Panc1 (cell line): ENCODE data around the gene PPP2R1B. TPM values are rescaled to one million over a fixed set of nuclear protein-coding genes. Genes with fewer than 3 reads are reported as not detected.

Experiments used
- ATAC-seq: fragments of 200-7000 bp; cut with Tn5 transposase; 2 replicates; pipeline ENCODE4 v1.9.1; 2020; ENCODE audit warnings: mild to moderate bottlenecking, moderate library complexity
- BruUV-seq: library from RNA; stranded (reverse); fragments of 400-500 nt; replicated peaks from 2 replicates; lab custom pipeline; 2021; lab: Mats Ljungman, UMichigan
- CTCF ChIA-PET: fragments of 300-600 bp; sonication (Branson Sonifier 250); formaldehyde crosslinking; loops from one replicate; lab custom pipeline; 2022; ENCODE audit warnings: antibody characterized with exemption; lab: Charles Lee
- POLR2A ChIA-PET: fragments of 300-600 bp; sonication (Branson Sonifier 250); formaldehyde crosslinking; loops from one replicate; lab custom pipeline; 2022; ENCODE audit warnings: antibody characterized with exemption; lab: Charles Lee
- DNase-seq: peaks from one replicate; pipeline ENCODE4 v3.0.0-alpha.2; 2010; ENCODE audit warnings: low read depth, low spot score
- H3K27ac ChIP-seq: 2 replicates; pipeline ENCODE4 v1.5.1; 2011; ENCODE audit warnings: mild to moderate bottlenecking, low read length, inconsistent platforms
- H3K27me3 ChIP-seq: fragments of 200-500 bp; sonication (Bioruptor generic); 2 replicates; pipeline ENCODE4 v1.6.0; 2014; ENCODE audit warnings: low read length, inconsistent platforms; ENCODE audit not compliant: control insufficient read depth, insufficient read depth
- H3K36me3 ChIP-seq: fragments of 200-500 bp; sonication (Bioruptor generic); 2 replicates; pipeline ENCODE4 v1.5.1; 2014; ENCODE audit warnings: inconsistent platforms, mild to moderate bottlenecking, low read length, moderate library complexity; ENCODE audit not compliant: control insufficient read depth, insufficient read depth
- H3K4me1 ChIP-seq: 2 replicates; pipeline ENCODE4 v1.5.1; 2011; ENCODE audit warnings: inconsistent platforms, mild to moderate bottlenecking, low read length, moderate library complexity; ENCODE audit not compliant: control insufficient read depth, insufficient read depth
- H3K4me3 ChIP-seq, 2 experiments: 2 replicates each; pipeline ENCODE4 v1.5.1; 2011 to 2012; ENCODE audit warnings: low read depth in 2 of 2, low read length in 2 of 2, mild to moderate bottlenecking in 2 of 2, inconsistent platforms in 1 of 2, moderate library complexity in 1 of 2
- H3K9me3 ChIP-seq: fragments of 200-500 bp; sonication (Bioruptor generic); 2 replicates; pipeline ENCODE4 v1.5.1; 2014; ENCODE audit warnings: low read depth, mild to moderate bottlenecking, inconsistent platforms, low read length, moderate library complexity; ENCODE audit not compliant: control insufficient read depth, insufficient read depth
- POLR2AphosphoS5 ChIP-seq: IDR thresholded peaks from 2 replicates; pipeline ENCODE4 v1.6.1; 2012; ENCODE audit warnings: mild to moderate bottlenecking, low read depth, low read length, moderate library complexity
- SIN3A ChIP-seq: IDR thresholded peaks from 2 replicates; pipeline ENCODE4 v1.6.1; 2012; ENCODE audit warnings: low read depth, mild to moderate bottlenecking, low read length, moderate library complexity, borderline replicate concordance; ENCODE audit not compliant: insufficient read depth
- TCF7L2 ChIP-seq: IDR thresholded peaks from 2 replicates; pipeline ENCODE4 v1.6.1; 2011; ENCODE audit warnings: mild to moderate bottlenecking, low read depth, low read length, inconsistent platforms
- in situ Hi-C: cut with HindIII; loops from 2 replicates; pipeline ENCODE4 v1.10.0; 2016; ENCODE audit warnings: low sequenced_read_pairs, low pct_unique_long_range_greater_than_20kb
- intact Hi-C: fragments of 100-400 bp; cut with micrococcal nuclease; formaldehyde crosslinking; loops from one replicate; pipeline ENCODE4 v1.10.0; 2022; ENCODE audit not compliant: unreplicated experiment
- total RNA-seq: library from RNA; stranded (reverse); gene quantifications from one replicate; pipeline ENCODE4 v1.2.1, GENCODE V29; 2021; ENCODE audit not compliant: unreplicated experiment
- TF ChIP-seq, protein P1 (sequence below): fragments of 450-650 bp; IDR thresholded peaks from 2 replicates; pipeline ENCODE4 v1.5.1; 2017; ENCODE audit warnings: mild to moderate bottlenecking
- TF ChIP-seq, protein P2 (sequence below), 2 experiments: IDR thresholded peaks; 2 replicates each; pipeline ENCODE4 v1.6.1; 2011 to 2012; ENCODE audit warnings: low read depth in 2 of 2, control low read depth in 1 of 2, low read length in 1 of 2, mild to moderate bottlenecking in 1 of 2, moderate library complexity in 1 of 2; ENCODE audit not compliant: insufficient read depth in 1 of 2

PPP2R1B gene
- total RNA-seq, 1 experiment from 2014 or later: 57.7 TPM

GRCh38 chr11:111788051-111788450 is 21.9 kb upstream of the PPP2R1B start:
- H3K27ac ChIP-seq: no peak overlapping the region
- TF ChIP-seq, protein P1, sequence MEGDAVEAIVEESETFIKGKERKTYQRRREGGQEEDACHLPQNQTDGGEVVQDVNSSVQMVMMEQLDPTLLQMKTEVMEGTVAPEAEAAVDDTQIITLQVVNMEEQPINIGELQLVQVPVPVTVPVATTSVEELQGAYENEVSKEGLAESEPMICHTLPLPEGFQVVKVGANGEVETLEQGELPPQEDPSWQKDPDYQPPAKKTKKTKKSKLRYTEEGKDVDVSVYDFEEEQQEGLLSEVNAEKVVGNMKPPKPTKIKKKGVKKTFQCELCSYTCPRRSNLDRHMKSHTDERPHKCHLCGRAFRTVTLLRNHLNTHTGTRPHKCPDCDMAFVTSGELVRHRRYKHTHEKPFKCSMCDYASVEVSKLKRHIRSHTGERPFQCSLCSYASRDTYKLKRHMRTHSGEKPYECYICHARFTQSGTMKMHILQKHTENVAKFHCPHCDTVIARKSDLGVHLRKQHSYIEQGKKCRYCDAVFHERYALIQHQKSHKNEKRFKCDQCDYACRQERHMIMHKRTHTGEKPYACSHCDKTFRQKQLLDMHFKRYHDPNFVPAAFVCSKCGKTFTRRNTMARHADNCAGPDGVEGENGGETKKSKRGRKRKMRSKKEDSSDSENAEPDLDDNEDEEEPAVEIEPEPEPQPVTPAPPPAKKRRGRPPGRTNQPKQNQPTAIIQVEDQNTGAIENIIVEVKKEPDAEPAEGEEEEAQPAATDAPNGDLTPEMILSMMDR: no peak
- TF ChIP-seq SIN3A (no peak), TCF7L2 (no peak), POLR2AphosphoS5 (no peak)
- TF ChIP-seq, protein P2, sequence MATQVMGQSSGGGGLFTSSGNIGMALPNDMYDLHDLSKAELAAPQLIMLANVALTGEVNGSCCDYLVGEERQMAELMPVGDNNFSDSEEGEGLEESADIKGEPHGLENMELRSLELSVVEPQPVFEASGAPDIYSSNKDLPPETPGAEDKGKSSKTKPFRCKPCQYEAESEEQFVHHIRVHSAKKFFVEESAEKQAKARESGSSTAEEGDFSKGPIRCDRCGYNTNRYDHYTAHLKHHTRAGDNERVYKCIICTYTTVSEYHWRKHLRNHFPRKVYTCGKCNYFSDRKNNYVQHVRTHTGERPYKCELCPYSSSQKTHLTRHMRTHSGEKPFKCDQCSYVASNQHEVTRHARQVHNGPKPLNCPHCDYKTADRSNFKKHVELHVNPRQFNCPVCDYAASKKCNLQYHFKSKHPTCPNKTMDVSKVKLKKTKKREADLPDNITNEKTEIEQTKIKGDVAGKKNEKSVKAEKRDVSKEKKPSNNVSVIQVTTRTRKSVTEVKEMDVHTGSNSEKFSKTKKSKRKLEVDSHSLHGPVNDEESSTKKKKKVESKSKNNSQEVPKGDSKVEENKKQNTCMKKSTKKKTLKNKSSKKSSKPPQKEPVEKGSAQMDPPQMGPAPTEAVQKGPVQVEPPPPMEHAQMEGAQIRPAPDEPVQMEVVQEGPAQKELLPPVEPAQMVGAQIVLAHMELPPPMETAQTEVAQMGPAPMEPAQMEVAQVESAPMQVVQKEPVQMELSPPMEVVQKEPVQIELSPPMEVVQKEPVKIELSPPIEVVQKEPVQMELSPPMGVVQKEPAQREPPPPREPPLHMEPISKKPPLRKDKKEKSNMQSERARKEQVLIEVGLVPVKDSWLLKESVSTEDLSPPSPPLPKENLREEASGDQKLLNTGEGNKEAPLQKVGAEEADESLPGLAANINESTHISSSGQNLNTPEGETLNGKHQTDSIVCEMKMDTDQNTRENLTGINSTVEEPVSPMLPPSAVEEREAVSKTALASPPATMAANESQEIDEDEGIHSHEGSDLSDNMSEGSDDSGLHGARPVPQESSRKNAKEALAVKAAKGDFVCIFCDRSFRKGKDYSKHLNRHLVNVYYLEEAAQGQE (IDR thresholded peaks at IDR 0.05; ENCODE audit: insufficient read depth in 1 of 2, low read depth in 2 of 2, low read length in 1 of 2): no peak
- BruUV-seq: no TSS peak
- peaks cover 2% of the 10 kb centered on the region; the same call in 1 of the 2 replicates for H3K36me3 ChIP-seq
- intact Hi-C loops: no loop called here
- no peaks in the 10 kb centered on the region for H3K27me3 ChIP-seq
- ChIA-PET CTCF (no interaction called here), POLR2A (no interaction called here)
- DNase-seq: no peak
- no peaks in the 10 kb centered on the region for H3K4me1 ChIP-seq
- ATAC-seq: no peak
- H3K4me3 ChIP-seq: no peak overlapping the region
- H3K9me3 ChIP-seq: no peaks in the 10 kb centered on the region
- in situ Hi-C loops: no loop called here

DNA sequence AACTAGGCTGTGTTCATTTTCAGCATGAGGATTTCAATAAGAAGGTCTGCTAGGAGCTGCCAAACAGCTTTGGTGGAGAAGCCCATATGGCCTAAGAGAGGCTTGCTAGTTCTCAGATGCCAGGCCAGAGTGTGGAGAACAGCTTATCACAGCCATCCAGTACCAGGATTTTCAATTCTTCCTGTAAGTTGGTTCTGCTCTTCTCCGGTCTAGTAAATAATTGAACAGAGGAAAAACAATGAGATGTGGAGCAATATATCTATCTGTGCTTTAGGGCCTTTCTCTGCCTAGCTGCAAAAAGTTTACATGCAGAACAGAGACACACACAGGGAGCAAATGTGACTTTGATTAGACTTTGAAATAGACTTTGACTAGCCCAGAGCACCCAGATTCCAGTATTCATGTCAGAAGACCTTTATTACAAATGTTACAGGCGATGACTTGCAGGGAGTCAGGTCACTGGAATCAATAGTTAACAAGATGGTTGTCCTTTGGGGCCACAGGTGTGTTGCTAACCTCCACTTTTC is 19.8 kb upstream of the PPP2R1B start:
- no peaks in the 10 kb centered on the region for H3K9me3 ChIP-seq
- peaks cover 2% of the 10 kb centered on the region; the same call in 1 of the 2 replicates for H3K36me3 ChIP-seq
- in situ Hi-C loops: no loop called here
- ChIA-PET CTCF (interaction anchor here (0.6 kb wide), 1 partner anchor 30 kb away, joined by 8 read pairs; no protein-coding TSS in a partner anchor), POLR2A (no interaction called here)
- no peaks in the 10 kb centered on the region for H3K4me1 ChIP-seq
- no peak for DNase-seq
- H3K27ac ChIP-seq: no peak overlapping the region
- H3K4me3 ChIP-seq: no peak overlapping the region
- no peaks in the 10 kb centered on the region for H3K27me3 ChIP-seq
- intact Hi-C loops: no loop called here
- TF ChIP-seq, protein P2 (IDR thresholded peaks at IDR 0.05; ENCODE audit: insufficient read depth in 1 of 2, low read depth in 2 of 2, low read length in 1 of 2): no peak
- TF ChIP-seq SIN3A (no peak), POLR2AphosphoS5 (no peak), TCF7L2 (no peak)
- TF ChIP-seq, protein P1: no peak
- no TSS peak for BruUV-seq
- no peak for ATAC-seq
